Upper lobe of left lung (tissue), 4 donors: Measurements from ENCODE around the gene TMEM108.
A peak's percentile ranks its signal among the peaks of the same experiment; 100 is the strongest.

Experiments
- EP300 ChIP-seq, 4 donors: sonication (generic); formaldehyde crosslinking; IDR thresholded peaks; one replicate each; pipeline ENCODE4 v1.5.1; 2017; ENCODE audit warnings: antibody characterized with exemption in 4 of 4, control low read depth in 2 of 4
- POLR2A ChIP-seq, 4 donors: fragments of 450-650 bp; IDR thresholded peaks; one replicate each; pipeline ENCODE4 v1.5.1; 2016 to 2017; ENCODE audit warnings: antibody characterized with exemption in 4 of 4, mild to moderate bottlenecking in 2 of 4
- POLR2AphosphoS5 ChIP-seq, 2 donors: sonication (generic); formaldehyde crosslinking; IDR thresholded peaks; one replicate each; pipeline ENCODE4 v1.5.1; 2017; ENCODE audit warnings: antibody characterized with exemption in 2 of 2
- TF ChIP-seq, protein P1 (sequence below), 6 experiments: fragments of 450-650 bp in 4 of 6; fragments of 200-600 bp in 2 of 6; sonication (generic) in 2 of 6; IDR thresholded peaks; one replicate each; pipeline ENCODE4 v1.5.1; 2016 to 2019; ENCODE audit warnings: antibody characterized with exemption in 6 of 6

DNA sequence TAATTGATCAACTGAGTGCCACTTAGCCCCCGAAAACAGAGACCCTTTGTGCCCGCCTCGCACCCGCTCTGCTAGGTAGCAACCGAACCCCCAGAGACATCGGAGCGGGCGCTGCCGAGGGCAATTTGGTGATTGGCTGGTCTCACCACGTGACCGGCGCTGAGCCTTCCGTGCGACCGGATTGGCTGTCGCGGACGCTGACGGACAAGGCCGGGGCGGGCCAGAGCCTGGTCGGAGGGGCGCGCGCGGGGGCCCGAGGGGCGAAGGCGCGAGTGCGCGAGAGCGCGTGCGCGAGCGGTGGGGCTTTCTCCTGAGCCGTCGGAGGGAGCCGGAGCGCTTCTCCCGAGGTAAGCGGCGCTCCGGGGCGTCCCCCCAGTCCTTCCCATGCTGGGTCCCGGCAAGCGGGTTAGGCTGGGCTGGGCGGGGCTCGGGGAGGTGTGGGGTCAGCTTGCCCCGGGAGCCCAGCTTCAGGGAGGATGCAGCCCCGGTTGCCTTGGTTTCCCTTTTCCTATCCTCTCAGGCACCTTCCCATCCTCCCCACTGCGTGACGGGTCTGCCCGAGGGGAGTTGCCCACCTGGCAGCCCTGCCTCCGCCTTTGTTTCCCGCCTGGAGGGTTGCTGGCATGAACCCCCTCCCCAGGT, at the start of gene TMEM108:
- TF ChIP-seq POLR2A (IDR thresholded peaks at IDR 0.05) (peak in 1 of 4 donors; percentile 49), POLR2AphosphoS5 (IDR thresholded peaks at IDR 0.05) (peak in 1 of 2 donors; percentile 63), EP300 (IDR thresholded peaks at IDR 0.05) (no peak)
- TF ChIP-seq, protein P1, sequence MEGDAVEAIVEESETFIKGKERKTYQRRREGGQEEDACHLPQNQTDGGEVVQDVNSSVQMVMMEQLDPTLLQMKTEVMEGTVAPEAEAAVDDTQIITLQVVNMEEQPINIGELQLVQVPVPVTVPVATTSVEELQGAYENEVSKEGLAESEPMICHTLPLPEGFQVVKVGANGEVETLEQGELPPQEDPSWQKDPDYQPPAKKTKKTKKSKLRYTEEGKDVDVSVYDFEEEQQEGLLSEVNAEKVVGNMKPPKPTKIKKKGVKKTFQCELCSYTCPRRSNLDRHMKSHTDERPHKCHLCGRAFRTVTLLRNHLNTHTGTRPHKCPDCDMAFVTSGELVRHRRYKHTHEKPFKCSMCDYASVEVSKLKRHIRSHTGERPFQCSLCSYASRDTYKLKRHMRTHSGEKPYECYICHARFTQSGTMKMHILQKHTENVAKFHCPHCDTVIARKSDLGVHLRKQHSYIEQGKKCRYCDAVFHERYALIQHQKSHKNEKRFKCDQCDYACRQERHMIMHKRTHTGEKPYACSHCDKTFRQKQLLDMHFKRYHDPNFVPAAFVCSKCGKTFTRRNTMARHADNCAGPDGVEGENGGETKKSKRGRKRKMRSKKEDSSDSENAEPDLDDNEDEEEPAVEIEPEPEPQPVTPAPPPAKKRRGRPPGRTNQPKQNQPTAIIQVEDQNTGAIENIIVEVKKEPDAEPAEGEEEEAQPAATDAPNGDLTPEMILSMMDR (IDR thresholded peaks at IDR 0.05): peak in 1 of 6 experiments; percentile 9
